Karpas-422 (cell line): ENCODE measurements around the gene MBTPS1. TPM values are rescaled to one million over a fixed set of nuclear protein-coding genes. Genes with fewer than 3 reads are reported as not detected.

Experiments used
- DNase-seq: peaks from one replicate; pipeline ENCODE4 v3.0.0-alpha.2; 2015
- H2AFZ ChIP-seq: fragments of 200-600 bp; sonication (generic); 2 replicates; pipeline ENCODE4 v1.6.1; 2014; ENCODE audit warnings: antibody characterized with exemption, low read length, mixed read lengths
- H3K27ac ChIP-seq: fragments of 200-600 bp; sonication (generic); 2 replicates; pipeline ENCODE4 v1.5.1; 2014; ENCODE audit warnings: mild to moderate bottlenecking, low read length, moderate library complexity
- H3K27me3 ChIP-seq: fragments of 200-600 bp; sonication (generic); 2 replicates; pipeline ENCODE4 v1.6.1; 2014; ENCODE audit warnings: low read length, mixed read lengths
- H3K36me3 ChIP-seq: fragments of 200-600 bp; sonication (generic); 2 replicates; pipeline ENCODE4 v1.6.1; 2014; ENCODE audit warnings: low read length, mixed read lengths; ENCODE audit not compliant: insufficient read depth
- H3K4me1 ChIP-seq: fragments of 200-600 bp; sonication (generic); 2 replicates; pipeline ENCODE4 v1.6.1; 2014; ENCODE audit warnings: mild to moderate bottlenecking, low read length, mixed read lengths
- H3K4me2 ChIP-seq: fragments of 200-600 bp; sonication (generic); 2 replicates; pipeline ENCODE4 v1.6.1; 2014; ENCODE audit warnings: low read length, low read depth, mild to moderate bottlenecking; ENCODE audit not compliant: poor library complexity, severe bottlenecking
- H3K4me3 ChIP-seq: fragments of 200-600 bp; sonication (generic); 2 replicates; pipeline ENCODE4 v1.5.1; 2014; ENCODE audit warnings: mild to moderate bottlenecking, antibody characterized with exemption, low read length, mixed read lengths
- H3K79me2 ChIP-seq: fragments of 200-600 bp; sonication (generic); 2 replicates; pipeline ENCODE4 v1.6.1; 2014; ENCODE audit warnings: mild to moderate bottlenecking, low read length, mixed read lengths
- H3K9ac ChIP-seq: fragments of 200-600 bp; sonication (generic); 2 replicates; pipeline ENCODE4 v1.6.0; 2014; ENCODE audit warnings: low read length
- H3K9me2 ChIP-seq: fragments of 200-600 bp; sonication (generic), shearing (Covaris generic); replicated peaks from 2 replicates; pipeline ENCODE4 v1.6.0; 2014; ENCODE audit warnings: mild to moderate bottlenecking, low read length, moderate library complexity; ENCODE audit not compliant: insufficient read depth
- H3K9me3 ChIP-seq: fragments of 300-700, 200-600 bp; sonication (generic); 2 replicates; pipeline ENCODE4 v1.6.1; 2014; ENCODE audit warnings: low read length, mixed read lengths
- H4K20me1 ChIP-seq: fragments of 200-600 bp; sonication (generic); 2 replicates; pipeline ENCODE4 v1.6.1; 2014; ENCODE audit warnings: mild to moderate bottlenecking, antibody characterized with exemption, low read length, low read depth; ENCODE audit not compliant: insufficient read depth
- total RNA-seq: library from RNA; depleted of rRNA; stranded (reverse); fragments of >200 nt; shearing (Covaris generic); gene quantifications from 2 replicates; pipeline ENCODE4 v1.2.3, GENCODE V29; 2014; ENCODE audit warnings: low replicate concordance

MBTPS1 gene
- total RNA-seq, 1 experiment from 2014 or later: 80.9 TPM

DNA sequence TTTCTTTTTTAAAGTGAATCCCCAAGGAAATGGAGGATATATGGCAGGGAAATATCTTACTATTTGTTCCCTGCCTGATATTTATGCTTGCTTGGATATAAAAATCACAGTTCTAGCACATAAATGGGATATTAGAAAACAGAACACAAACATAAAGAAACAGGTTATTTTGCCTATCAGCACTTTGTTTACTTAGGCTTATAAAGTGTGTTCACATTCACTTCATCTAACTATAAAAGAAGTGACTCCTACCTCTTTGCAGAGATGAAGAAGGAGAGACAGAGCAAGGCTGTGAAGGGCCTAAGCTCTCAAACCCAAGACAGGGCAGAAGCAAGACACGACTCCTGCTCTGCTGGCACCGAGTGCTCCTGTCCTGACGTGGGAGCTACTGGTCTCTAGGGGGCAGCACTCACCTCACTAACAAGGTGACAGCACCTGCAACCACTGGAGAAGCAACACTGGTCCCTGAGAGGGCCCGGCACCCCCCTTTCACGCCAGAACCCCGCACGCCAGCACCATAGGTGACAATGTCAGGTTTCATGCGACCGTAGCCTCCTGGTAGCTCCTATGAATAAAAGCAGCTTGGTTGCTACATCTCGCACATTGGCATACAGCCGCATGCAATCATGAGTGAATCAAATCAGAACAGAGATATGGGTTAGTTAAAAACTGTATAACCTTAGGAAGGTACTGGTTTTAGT is 32.0 kb downstream of the MBTPS1 start:
- DNase-seq: peak; percentile 89

DNA sequence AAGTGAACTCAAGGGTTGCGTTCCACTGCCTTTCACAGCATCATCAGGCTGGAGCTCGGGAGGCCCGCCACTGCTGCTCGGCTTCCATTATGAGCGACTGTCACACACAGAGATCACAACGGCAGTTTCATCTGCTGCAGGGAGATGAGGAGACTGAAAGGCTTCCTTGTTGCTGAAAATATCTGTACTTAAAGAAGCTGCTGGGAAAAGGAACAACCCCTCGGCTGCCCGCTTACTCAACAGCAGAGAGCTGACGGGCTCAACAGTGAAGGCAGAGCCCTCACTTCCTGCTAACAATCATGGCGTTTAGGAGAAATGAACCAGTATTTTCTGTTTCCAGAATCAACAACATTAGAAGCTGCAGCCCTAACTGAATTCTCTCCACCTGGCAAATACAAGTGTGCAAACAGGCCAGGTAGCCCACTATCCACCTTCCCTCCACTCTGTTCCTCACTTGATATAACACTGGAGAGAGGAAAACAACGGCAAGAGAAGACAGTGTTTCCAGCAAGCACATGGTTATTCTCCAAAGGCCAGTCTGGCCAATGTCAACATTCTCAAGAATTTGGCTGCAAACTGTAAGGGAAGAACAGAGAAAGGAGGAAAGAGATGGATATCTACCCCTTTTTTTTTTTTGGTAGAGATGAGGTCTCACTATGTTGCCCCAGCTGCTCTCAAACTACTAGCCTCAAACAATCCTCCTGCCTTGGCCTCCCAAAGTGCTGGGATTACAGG is 33.7 kb downstream of the MBTPS1 start:
- H3K4me2 ChIP-seq: no peak overlapping the region
- H3K9ac ChIP-seq: no peak overlapping the region
- H4K20me1 ChIP-seq: 0 out of 2 replicates have a peak, but pooled peaks cover 4% of the 10 kb centered on the region
- no peak overlapping the region for H3K4me3 ChIP-seq
- H2AFZ ChIP-seq: no peak overlapping the region
- no peaks in the 10 kb centered on the region for H3K27me3 ChIP-seq
- no peak overlapping the region for H3K27ac ChIP-seq
- H3K9me3 ChIP-seq: no peaks in the 10 kb centered on the region
- peaks cover 32% of the 10 kb centered on the region; the same call in 1 of the 2 replicates for H3K36me3 ChIP-seq
- DNase-seq: no peak
- H3K4me1 ChIP-seq: peaks cover 30% of the 10 kb centered on the region
- no peaks in the 10 kb centered on the region for H3K9me2 ChIP-seq
- H3K79me2 ChIP-seq: peaks cover 32% of the 10 kb centered on the region

More for the DNA sequence above, 32.0 kb downstream of the MBTPS1 start:
- Histone ChIP-seq H3K4me1 (peaks cover 48% of the 10 kb centered on the region), H3K4me2 (no peak overlapping the region), H3K4me3 (no peak overlapping the region), H4K20me1 (no peaks in the 10 kb centered on the region), H3K36me3 (peaks cover 33% of the 10 kb centered on the region; the same call in 1 of the 2 replicates), H3K27ac (peak overlapping the region; percentile 50), H3K9ac (no peak overlapping the region), H3K27me3 (no peaks in the 10 kb centered on the region), H3K9me2 (no peaks in the 10 kb centered on the region), H3K79me2 (peaks cover 22% of the 10 kb centered on the region), H2AFZ (no peak overlapping the region), H3K9me3 (no peaks in the 10 kb centered on the region)

DNA sequence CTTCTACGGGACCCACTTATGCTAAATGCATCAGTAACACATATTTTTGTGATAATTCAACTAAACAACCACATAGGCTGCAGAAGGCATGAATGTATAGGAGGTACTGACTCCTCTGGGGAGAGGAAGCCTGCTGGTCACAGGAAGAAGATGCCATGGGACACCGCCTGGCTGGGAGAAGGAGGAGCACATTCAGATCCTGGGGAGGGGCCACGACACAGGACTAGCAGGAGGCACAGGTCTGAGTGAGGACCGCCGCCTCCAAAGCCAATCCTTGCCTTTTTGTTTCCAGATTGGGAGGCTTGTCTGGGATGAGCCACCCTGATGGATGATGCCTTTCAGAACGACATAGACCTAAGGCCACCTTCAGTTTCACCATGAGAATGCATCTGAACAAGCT is 34.6 kb downstream of the MBTPS1 start:
- Histone ChIP-seq H3K4me3 (no peak overlapping the region), H3K9me3 (no peaks in the 10 kb centered on the region), H3K79me2 (peaks cover 40% of the 10 kb centered on the region), H3K9ac (no peak overlapping the region), H3K27me3 (no peaks in the 10 kb centered on the region), H4K20me1 (0 out of 2 replicates have a peak, but pooled peaks cover 4% of the 10 kb centered on the region), H3K4me2 (no peak overlapping the region), H3K9me2 (no peaks in the 10 kb centered on the region), H3K27ac (no peak overlapping the region), H2AFZ (no peak overlapping the region), H3K36me3 (peaks cover 27% of the 10 kb centered on the region; the same call in 1 of the 2 replicates), H3K4me1 (peaks cover 21% of the 10 kb centered on the region)
- no peak for DNase-seq

DNA sequence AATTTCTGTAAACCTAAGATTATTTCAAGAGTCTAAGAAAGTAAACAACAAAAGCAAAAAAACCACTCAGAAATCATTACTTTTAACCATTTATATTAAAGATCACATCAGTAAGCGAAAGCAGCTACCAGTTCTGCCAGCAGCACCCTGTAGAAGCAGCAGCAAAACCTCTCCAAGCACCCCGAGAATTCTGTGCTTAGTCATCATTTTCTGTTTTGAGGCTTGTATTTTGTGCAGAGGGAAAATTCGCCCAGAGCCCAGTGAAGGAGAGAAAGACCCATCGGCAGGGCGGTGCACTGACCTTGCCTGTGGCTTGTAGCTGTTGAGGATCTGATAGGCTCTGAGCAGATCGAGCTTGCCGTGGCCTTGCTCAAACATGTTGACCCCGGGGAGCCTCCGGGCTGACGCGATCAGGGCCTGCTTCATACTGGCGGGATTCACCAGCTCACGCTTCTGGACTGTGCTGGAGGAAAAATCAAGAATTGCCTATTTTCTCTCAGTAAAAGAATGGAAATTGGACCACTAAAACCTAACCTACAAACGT is 35.2 kb downstream of the MBTPS1 start:
- H3K4me2 ChIP-seq: no peak overlapping the region
- H3K4me1 ChIP-seq: peaks cover 16% of the 10 kb centered on the region
- no peaks in the 10 kb centered on the region for H3K9me3 ChIP-seq
- H3K9ac ChIP-seq: no peak overlapping the region
- H4K20me1 ChIP-seq: 0 out of 2 replicates have a peak, but pooled peaks cover 4% of the 10 kb centered on the region
- H3K36me3 ChIP-seq: peaks cover 27% of the 10 kb centered on the region; the same call in 1 of the 2 replicates
- H2AFZ ChIP-seq: no peak overlapping the region
- DNase-seq: no peak
- peaks cover 42% of the 10 kb centered on the region for H3K79me2 ChIP-seq
- H3K9me2 ChIP-seq: no peaks in the 10 kb centered on the region
- H3K27ac ChIP-seq: no peak overlapping the region
- no peak overlapping the region for H3K4me3 ChIP-seq
- H3K27me3 ChIP-seq: no peaks in the 10 kb centered on the region

DNA sequence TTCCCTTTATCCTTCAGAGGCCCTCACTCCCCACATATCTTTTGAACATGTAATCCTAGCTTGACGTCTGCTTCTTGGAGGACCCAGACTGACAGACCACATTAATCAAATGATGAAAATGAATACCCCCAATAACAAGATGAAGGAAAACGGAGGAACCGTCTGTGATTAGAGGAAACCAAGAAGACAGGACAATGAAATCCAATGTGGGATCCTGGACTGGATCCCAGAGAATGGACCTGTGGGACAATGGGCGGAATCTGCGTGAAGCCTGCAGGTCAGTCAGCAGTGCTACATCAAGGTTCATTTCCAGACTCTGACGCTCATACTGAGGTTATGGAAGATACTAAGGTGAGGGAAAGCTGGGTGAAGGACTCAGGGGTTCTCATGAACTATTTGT is 35.9 kb downstream of the MBTPS1 start:
- Histone ChIP-seq H3K27me3 (no peaks in the 10 kb centered on the region), H3K4me3 (no peak overlapping the region), H3K9me2 (no peaks in the 10 kb centered on the region), H3K9me3 (no peaks in the 10 kb centered on the region), H2AFZ (no peak overlapping the region), H3K27ac (no peak overlapping the region), H3K4me1 (peaks cover 8% of the 10 kb centered on the region), H3K9ac (no peak overlapping the region), H3K79me2 (peaks cover 38% of the 10 kb centered on the region), H4K20me1 (0 out of 2 replicates have a peak, but pooled peaks cover 4% of the 10 kb centered on the region), H3K4me2 (no peak overlapping the region), H3K36me3 (peaks cover 28% of the 10 kb centered on the region; the same call in 1 of the 2 replicates)
- DNase-seq: no peak

DNA sequence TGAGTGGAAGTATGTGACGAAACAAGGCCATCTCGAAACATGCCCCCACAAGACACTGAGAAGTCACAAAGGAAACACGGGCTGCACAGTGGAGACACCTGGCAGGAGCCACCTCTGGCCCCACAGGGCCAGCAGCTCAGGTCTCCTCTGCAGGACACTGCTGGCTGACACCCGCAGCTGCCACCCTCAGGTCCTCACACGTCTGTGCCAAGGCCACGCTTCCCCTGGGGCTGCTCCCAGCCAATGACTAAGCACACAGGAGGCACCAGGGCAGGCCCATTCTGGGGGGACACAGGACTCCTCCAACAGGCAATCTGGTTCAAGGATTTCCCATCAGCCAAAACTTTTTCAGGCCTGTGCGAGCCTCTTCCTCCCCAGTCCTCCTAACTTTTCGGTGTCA is 36.4 kb downstream of the MBTPS1 start:
- Histone ChIP-seq H3K79me2 (peaks cover 42% of the 10 kb centered on the region), H3K4me3 (no peak overlapping the region), H3K9me3 (no peaks in the 10 kb centered on the region)

DNA sequence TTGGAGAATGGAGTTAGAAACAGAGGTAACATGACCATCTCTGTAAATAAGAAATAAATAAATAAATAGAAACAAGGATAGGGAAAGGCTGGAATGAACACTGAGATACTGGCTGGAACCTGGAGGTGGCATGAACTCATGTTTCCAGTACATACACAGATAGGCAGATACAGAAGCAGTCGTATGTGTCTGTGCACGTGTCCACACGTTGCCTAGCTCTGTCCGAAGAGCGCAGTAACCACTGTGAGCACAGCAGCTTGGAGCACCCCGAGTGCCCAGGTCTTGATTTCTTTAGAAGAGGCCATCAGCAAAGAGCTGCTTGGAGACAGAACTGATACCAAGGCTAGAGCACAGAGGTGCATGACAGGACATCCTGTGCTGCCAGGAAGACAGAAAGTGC is 37.1 kb downstream of the MBTPS1 start:
- Histone ChIP-seq H3K9ac (no peak overlapping the region), H3K36me3 (peaks cover 31% of the 10 kb centered on the region; the same call in 1 of the 2 replicates), H3K4me2 (no peak overlapping the region), H3K27ac (no peak overlapping the region), H3K4me1 (no peaks in the 10 kb centered on the region), H3K27me3 (no peaks in the 10 kb centered on the region), H2AFZ (no peak overlapping the region), H3K9me3 (no peaks in the 10 kb centered on the region), H4K20me1 (0 out of 2 replicates have a peak, but pooled peaks cover 4% of the 10 kb centered on the region), H3K4me3 (no peak overlapping the region), H3K79me2 (peaks cover 42% of the 10 kb centered on the region), H3K9me2 (no peaks in the 10 kb centered on the region)
- no peak for DNase-seq

More for the DNA sequence above, 36.4 kb downstream of the MBTPS1 start:
- no peak overlapping the region for H3K9ac ChIP-seq
- DNase-seq: no peak
- no peaks in the 10 kb centered on the region for H3K9me2 ChIP-seq
- H3K4me2 ChIP-seq: no peak overlapping the region
- H3K27me3 ChIP-seq: no peaks in the 10 kb centered on the region
- H3K36me3 ChIP-seq: peaks cover 31% of the 10 kb centered on the region; the same call in 1 of the 2 replicates
- peaks cover 5% of the 10 kb centered on the region for H3K4me1 ChIP-seq
- no peak overlapping the region for H3K27ac ChIP-seq
- 0 out of 2 replicates have a peak, but pooled peaks cover 4% of the 10 kb centered on the region for H4K20me1 ChIP-seq
- H2AFZ ChIP-seq: no peak overlapping the region

DNA sequence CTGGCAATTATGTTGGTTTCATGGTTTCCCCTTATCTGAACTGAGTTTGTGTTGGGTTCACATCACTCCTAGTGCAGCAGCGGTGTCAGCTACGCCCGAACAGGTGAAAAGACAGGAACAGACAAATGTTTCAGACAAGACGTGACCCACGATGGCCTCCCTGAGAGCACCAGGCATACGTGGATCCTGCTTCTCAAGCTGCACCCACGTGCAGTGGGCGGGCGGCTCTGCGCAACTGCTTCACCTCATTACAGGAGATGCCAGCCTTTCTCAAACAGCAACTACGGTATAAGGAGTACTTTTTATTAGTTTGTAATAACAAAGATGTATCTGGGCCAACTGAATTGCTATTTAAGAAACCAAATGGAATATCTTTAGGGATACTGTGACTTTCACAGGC is 41.4 kb downstream of the MBTPS1 start:
- Histone ChIP-seq H4K20me1 (peaks cover 4% of the 10 kb centered on the region; the same call in 1 of the 2 replicates), H3K9ac (no peak overlapping the region), H3K9me3 (no peaks in the 10 kb centered on the region), H3K27ac (no peak overlapping the region), H3K36me3 (peaks cover 25% of the 10 kb centered on the region; the same call in 1 of the 2 replicates), H2AFZ (no peak overlapping the region), H3K27me3 (no peaks in the 10 kb centered on the region), H3K79me2 (peaks cover 31% of the 10 kb centered on the region), H3K4me3 (no peak overlapping the region), H3K4me2 (no peak overlapping the region), H3K4me1 (no peaks in the 10 kb centered on the region), H3K9me2 (no peaks in the 10 kb centered on the region)
- DNase-seq: no peak
